ENCODE results near the gene NMRK2.
"Not testable (repeated sequence)": the region's sequence is repeated elsewhere in the genome, so short reads cannot be mapped to it uniquely, and the experiment has no call there.

Gene NMRK2, protein sequence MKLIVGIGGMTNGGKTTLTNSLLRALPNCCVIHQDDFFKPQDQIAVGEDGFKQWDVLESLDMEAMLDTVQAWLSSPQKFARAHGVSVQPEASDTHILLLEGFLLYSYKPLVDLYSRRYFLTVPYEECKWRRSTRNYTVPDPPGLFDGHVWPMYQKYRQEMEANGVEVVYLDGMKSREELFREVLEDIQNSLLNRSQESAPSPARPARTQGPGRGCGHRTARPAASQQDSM

DNA sequence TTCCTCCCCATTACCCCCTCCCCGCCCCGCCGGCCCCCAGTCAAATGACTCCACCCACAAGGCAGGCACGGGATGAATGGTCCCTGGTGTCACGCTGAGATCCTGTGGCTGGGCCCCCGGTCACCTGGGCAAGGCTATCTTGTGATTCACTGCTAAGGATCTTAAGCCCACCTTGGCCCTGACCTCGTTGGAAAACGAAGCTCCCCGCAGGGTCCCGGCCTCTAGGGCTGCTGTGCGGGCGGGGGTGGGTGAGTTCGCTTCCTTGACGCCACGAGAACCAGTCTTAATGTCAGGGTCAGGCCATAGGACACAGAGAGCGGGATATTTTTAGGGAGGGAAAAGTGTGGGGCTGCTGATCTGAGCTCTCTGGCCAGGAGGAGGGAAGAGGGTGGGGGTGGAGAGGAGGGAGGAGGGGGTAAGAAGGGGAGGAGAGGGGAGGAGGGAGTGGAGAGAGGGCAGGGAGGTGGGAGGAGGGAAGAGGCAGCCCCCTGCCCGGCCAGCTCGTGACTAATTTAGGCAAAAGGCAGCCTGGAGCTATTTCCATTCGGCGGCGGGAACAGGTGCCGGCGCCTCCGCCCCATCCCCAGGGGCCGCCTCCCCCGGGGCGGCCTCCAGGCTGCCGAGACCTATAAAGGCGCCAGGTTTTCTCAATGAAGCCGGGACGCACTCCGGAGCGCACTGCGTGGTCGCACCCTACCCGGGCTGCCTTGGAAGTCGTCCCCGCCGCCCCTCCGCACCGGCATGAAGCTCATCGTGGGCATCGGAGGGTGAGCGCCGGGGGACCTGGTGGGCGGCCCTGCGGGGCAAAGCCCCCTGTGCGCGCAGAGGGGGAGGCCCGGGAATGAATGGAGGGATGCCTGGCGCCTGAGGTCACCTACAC lies at the start of gene NMRK2:
Gene NMRK2, plus strand, starts transcription at position 139 of the 880 bp plus-strand sequence. Its CDS starts 603 bp downstream, at position 742.
- FAIRE-seq = no peak
- DNase-seq (ENCODE audit: low spot score) = no peak

DNA sequence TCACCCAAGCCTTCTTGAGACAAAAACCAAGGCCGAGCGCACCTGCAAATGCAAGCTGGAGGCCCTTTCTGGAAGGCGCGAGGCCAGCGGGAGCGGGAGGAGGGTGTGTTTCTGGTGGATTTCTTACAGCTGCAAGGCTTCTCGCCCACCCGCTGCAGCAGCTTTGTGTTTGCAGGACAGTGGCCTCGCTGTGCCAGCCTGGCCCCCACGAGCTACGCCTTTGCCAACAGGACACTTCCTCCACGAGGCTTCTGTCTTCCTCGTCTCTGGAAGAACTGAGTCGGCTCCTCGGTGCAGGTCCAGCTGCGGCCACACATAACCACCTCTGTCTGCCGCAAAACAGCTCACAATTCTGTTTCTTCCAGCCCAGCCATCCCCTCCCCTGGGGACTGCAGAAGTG lies 42.3 kb upstream of the NMRK2 start:
- DNase-seq (ENCODE audit: low spot score) = no peak
- FAIRE-seq = no peak

DNA sequence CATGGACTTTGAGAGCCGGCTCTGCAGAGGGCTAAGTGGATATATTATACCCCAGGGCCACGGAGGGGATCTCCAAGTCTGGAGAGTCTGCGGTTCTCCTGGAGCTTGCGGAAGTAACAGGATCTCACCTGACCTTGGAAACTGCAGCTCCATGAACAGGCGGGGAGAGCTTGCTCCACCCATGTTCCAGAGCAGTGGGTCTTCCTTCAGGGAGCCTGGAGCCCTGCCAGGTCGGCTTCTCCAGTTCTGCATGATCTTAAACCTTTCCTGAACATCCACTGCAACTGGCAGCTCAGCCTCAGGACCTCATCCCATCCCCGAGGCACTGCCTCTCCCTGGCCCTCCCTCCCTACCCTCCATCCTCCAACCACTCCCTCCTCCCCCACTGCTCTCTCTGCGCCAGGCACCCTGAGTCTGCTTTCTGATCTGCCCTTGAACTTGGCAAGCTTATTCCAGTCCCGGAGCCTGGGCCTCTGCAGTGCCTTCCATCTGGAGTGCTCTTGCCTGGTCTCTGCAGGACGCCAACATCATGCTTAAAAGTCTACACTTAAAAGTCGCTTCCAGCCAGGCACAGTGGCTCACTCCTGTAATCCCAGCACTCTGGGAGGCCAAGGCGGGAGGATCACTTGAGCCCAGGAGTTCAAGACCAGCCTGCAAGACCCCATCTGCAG lies 39.2 kb upstream of the NMRK2 start:
- DNase-seq (ENCODE audit: low spot score) (no peak), FAIRE-seq (no peak)

DNA sequence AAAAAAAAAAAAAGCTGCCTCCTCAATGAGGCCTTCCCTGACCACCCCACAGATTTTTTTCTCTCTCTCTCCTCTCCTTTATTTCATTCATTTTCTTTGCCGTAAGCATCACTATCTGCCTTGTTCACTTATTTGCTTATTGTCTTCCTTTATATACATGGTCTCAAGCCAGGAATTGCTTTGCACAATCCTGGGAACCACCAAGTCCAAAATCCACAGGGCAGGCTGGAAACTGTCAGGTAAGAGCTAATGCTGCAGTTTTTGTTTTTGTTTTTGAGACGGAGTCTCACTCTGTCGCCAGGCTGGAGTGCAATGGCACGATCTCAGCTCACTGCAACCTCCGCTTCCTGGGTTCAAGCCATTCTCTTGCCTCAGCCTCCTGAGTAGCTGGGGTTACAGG lies 37.9 kb upstream of the NMRK2 start:
- FAIRE-seq = not testable (repeated sequence)

DNA sequence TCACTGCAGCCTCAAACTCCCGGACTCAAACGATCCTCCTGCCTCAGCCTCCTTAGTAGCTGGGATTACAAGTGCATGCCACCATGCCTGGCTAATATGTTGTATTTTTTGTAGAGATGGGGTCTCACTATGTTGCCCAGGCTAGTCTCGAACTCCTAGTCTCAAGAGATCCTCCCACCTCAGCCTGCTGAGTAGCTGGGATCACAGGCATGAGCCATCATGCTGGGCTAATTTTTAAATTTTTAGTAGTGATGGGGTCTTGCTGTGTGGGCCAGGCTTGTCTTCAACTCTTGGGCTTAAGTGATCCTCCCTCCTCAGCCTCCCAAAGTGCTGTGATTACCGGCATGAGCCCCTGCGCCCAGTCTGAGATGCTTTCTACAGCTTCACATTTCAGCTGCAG lies 37.1 kb upstream of the NMRK2 start:
- FAIRE-seq (no peak), DNase-seq (ENCODE audit: low spot score) (no peak)

More for the DNA sequence above, 37.9 kb upstream of the NMRK2 start:
- not testable (repeated sequence) for DNase-seq (ENCODE audit: low spot score)

DNA sequence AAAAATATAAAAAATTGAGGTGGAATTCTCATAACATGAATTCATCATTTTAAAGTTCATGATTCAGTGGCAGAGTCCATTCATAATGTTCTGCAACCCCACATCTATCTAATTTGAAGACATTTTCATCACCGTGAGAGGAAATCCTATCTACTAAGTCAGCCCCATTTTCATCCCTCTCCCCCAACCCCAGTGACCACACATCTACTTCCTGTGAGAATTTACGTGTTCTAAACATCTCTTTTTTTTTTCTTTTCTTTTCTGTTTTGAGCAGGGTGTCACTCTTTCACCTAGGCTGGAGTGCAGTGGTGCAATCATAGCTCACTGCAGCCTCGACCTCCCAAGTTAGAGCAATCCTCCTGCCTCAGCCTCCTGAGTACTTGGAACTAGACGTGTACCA lies 34.9 kb upstream of the NMRK2 start:
- DNase-seq (ENCODE audit: low spot score) (no peak), FAIRE-seq (no peak)

DNA sequence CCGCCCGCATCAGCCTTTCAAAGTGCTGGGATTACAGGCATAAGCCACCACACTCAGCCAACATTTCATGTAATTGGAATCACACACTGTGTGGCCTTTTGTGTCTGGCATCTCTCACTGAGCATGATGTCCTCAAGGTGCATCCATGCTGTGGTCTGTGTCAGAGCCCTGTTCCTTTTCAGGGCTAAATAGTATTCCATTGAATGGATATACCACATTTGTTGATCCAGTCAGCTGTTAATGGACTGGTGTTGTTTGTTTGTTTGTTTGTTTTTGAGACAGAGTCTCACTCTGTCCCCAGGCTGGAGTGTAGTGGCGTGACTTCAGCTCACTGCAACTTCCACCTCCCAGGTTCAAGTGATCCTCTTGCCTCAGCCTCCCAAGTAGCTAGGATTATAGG lies 34.4 kb upstream of the NMRK2 start:
- no peak for FAIRE-seq
- no peak for DNase-seq (ENCODE audit: low spot score)

DNA sequence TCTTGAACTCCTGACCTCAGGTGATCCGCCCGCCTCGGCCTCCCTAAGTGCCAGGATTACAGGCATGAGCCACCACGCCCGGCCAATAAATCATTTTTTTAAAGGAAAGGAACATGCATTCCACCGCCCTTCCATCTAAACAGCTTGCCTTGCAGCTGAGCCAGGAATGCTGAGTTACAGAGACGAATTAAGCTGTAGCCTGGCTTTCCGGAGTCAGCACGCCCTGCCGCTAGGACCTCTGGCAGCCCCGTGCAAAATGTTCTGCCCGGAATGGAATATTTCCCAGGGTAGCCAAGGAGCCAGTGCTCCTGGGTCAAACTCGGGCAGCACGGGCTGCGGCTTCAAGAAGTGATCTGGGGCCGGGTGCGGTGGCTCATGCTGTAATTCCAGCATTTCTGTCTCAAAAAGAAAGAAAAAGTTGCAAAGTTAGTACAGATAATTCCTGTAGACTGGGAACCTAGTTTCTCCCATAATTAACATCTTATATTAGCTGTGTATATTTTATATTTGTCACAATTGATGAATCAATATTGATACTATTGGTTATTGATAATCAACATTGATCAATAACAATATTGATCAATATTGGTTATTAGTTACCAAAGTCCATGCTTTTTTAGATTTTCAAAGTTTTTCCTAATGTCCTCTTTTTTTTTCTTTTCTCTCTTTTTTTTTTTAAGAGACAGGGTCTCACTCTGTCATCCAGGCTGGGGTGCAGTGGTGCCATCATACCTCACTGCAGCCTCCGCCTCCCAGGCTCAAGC lies 33.2 kb upstream of the NMRK2 start:
- no peak for FAIRE-seq

DNA sequence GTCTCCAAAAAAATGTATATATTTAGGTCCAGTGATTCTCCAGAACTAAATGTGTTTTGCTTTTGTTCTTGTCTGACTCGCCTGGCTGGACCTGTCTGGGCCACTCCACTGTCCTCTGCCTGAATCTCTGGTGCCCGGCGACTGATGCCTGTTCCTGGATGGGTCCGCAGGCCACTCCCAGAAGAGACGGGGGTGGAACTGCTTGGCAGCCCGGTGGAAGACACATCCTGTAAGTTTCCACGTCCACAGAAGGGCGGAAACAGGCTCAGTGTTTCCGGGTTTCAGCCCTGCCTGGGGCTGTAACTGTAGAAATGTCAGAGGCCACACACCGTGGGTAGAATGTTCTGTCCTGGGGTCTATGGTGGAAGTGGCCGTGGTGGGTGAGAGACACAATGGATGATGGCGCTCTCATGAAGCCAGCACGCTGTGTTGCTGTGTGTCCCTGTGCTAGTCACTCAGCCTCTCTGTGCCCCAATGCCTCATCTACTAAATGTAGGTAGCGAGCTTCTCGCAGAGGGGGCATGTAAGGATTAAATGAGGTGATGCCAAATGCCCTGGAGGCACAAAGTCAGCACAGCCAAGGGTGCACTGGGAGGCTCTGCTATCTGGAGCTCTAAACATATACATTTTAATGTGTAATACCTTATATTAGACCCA lies 30.4 kb upstream of the NMRK2 start:
- DNase-seq (ENCODE audit: low spot score) = no peak
- FAIRE-seq = no peak

More for the DNA sequence above, 33.2 kb upstream of the NMRK2 start:
- no peak for DNase-seq (ENCODE audit: low spot score)

DNA sequence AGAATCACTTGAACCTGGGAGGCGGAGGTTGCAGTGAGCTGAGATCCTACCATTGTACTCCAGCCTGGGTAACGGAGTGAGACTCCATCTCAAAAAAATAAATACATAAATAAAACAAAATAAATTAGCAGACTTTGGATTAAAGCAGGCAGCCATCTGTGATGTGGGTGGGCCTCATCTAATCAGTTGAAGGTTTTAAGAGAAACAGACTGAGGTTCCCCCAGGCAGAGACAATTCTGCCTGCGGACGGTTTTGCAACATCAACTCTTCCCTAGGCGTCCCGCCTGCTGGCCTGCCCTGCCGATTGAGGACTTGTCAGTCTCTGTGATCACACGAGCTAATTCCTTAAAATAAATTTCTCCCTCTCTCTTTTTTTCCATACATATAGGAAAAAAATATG lies 28.6 kb upstream of the NMRK2 start:
- FAIRE-seq (no peak), DNase-seq (ENCODE audit: low spot score) (no peak)

DNA sequence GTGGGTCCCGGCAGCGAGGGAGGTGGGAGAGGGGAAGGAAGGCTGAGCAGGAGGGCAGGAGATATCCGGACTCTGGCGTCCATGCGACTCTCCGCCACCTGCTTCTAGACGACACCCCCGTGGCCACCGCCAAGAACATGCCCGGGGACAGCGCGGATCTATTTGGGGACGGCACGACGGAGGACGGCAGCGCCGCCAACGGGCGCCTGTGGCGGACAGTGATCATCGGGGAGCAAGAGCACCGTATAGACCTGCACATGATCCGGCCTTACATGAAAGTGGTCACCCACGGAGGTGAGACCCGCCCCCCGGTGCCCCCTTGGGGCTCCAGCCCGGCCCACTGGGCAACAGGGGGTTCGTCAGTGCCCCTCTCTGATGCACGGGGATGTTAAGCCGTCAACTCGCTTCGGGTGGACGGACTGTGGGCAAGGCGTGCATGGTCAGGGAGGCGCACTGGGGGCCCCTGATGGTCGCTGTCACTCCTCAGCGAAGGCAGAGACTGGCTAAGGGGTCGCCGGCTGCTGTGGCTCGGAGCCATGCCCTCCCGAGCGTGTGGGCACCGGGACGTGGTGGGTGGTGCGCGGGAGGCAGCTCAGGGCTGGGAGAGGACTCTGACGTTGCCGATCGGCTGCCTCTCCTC lies 25.1 kb upstream of the NMRK2 start:
- FAIRE-seq (no peak), DNase-seq (ENCODE audit: low spot score) (no peak)

DNA sequence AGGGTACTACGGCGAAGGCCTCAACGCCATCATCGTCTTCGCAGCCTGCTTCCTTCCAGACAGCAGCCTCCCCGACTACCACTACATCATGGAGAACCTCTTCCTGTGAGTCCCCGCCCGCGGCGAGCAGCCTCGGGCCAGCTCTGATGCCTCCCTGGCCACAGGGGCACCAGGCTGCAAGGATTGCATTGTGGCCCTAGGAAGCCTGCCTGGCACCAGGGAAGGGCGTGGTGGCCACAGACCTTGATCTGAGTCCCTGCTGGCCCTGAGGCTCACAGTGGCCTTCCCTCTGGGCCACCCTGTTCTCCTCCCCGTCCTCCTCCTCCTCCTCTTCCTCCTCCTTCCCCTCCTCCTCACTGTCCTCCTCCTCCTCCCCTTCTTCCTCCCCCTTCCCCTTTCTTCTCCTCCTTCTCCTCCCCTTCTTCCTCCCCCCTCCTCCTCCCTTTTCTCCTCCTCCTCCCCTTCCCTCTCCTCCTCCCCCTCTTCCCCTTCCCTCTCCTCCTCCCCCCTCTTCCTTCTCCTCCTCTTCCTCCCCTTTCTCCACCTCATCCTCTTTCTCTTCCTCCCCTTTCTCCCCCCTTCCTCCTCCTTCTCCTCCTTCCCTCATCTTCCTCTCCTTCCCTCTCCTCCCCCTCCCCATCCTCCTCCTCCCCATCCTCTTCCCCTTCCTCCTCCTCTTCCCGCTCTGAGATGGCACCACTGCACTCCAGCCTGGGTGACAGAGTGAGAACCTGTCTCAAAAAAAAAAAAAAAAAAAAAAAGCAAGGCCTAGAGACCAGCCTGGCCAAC lies 24.4 kb upstream of the NMRK2 start:
- no peak for FAIRE-seq

DNA sequence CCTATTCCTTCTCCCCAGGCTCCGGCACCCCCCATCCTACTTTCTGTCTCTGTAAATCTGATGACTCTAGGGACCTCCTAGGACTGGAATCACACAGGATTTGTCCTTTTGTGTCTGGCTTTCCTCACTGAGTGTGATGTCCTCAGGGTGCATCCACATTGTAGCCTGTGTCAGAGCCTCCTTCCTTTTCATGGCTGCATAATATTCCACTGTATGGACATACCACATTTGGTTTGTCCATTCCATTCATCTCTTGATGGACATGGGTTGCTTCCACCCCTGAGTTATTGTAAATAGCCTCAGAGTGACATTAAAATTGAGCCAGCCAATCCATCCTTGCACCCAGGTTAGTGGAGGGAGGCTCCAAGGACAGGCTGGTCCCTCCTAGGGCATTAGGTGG lies 22.8 kb upstream of the NMRK2 start:
- FAIRE-seq = no peak
- DNase-seq (ENCODE audit: low spot score) = no peak

More for the DNA sequence above, 24.4 kb upstream of the NMRK2 start:
- DNase-seq (ENCODE audit: low spot score) = no peak

DNA sequence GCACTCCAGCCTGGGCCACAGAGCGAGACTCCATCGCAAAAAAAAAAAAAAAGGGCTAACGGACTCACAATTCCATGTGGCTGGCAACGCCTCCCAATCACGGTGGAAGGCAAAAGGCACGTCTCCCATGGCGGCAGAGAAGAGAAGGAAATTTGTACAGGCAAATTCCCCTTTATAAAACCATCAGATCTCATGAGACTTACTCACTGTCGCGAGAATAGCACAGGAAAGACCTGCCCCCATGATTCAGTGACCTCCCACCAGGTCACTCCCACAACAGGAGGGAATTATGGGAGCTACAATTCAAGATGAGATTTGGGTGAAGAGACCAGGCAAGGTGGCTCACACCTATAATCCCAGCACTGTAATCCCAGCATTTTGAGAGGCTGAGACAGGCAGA lies 18.7 kb upstream of the NMRK2 start:
- no peak for DNase-seq (ENCODE audit: low spot score)
- no peak for FAIRE-seq

DNA sequence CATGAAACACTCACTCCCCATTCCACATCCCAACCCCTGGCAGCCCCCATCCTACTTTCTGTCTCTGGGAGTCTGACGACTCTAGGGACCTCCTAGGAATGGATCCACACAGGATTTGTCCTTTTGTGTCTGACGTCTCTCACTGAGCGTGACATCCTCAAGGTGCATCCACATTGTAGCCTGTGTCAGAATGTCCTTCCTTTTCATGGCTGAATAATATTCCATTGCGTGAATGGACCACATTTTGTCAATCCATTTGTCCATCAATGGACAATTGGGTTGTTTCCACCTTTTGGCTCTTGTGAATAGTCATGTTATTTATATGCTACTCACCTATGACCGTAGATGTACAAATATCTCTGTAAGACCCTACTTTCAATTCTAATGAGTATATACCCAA lies 16.8 kb upstream of the NMRK2 start:
- no peak for FAIRE-seq

DNA sequence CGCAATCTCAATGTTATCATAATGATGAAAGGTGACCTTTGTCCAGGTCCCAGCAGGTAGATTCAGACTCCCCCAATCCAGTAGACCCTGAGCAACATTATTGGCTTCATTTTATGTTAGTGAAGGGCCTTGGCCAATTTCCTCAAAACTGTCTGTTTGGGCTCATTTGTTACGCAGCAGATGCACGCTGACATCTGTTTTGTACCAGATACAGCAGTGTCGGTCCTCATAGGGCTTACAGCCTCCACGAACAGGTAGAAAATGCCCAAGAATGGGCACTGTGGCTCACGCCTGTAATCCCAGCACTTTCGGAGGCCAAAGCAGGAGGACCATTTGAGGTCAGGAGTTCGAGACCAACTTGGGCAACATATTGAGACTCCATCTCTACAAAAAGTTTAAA lies 13.1 kb upstream of the NMRK2 start:
- FAIRE-seq = no peak

More for the DNA sequence above, 16.8 kb upstream of the NMRK2 start:
- DNase-seq (ENCODE audit: low spot score) = no peak

DNA sequence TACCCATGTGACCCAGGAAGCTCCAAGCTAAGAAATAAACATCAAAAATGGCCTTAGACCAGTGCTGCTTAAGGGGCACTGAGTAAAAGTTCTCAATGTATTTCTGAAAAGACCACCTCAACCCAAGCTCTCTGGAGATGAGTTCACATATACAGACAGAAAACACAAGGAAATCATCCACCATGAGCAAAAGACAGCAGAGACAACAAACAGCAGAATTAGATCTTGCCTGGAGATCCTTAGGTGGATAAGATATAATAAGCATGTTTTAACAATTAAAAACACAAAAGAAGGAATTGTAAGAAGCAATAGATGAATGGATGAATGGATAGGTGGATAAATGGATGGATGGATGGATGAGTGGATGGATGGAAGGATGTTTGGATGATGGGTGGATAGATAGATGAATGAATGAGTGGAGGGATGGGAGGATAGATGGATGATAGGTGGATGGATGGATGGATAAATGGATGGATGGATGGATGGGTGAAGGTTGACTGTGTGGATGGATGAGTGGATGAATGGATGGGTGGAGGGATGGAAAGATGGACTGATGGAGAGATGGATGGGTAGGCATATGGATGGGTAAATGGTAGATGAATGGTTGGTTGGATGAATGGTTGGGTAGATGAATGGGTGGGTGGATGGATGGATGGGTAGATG lies 9.6 kb upstream of the NMRK2 start:
- no peak for FAIRE-seq
- DNase-seq (ENCODE audit: low spot score) = no peak

More for the DNA sequence above, 13.1 kb upstream of the NMRK2 start:
- no peak for DNase-seq (ENCODE audit: low spot score)

DNA sequence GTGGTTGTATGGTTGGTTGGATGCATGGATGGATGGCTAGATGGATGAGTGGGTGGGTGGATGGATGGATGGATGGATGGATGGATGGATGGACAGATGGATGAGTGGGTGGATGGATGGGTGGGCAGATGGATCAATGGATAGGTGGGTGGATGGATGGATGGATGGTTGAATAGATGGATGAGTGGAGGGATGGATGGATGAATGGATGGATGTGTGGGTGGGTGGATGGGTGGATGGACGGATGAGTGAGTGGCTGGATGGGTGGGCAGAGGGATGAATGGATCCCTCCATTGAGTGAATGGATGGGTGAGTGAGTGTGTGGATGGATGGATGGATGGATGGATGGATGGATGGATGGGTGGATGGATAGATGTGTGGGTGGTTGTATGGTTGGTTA lies 9.0 kb upstream of the NMRK2 start:
- DNase-seq (ENCODE audit: low spot score) (no peak), FAIRE-seq (no peak)

DNA sequence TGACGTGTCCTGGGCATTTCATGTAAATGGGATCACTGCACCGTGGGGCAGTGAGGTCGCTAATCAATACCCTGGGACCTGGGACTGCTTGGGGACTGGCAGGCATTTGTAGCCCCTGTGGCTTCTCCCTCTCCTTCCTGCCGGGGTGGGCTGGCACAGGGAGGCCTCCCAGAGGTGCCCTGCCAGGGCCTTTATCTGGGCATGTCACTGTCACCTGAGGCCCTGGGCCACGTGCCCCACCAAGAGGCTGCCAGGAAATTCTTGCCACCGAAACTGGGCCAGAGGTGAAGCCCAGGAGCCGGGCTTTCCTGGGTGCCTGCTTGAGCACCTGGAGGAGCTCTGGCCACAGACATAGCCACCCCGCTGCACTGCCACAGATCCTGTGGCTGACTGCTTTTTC lies 1.8 kb upstream of the NMRK2 start:
- DNase-seq (ENCODE audit: low spot score) (no peak), FAIRE-seq (no peak)

All from RCC 7860 (cell line).